HG02840 (cell line): ENCODE data around the gene PPP1R12B.
"Not testable (repeated sequence)": the region's sequence is repeated elsewhere in the genome, so short reads cannot be mapped to it uniquely, and the experiment has no call there.

Experiments used
- ATAC-seq: cut with Tn5 transposase; IDR thresholded peaks from one replicate; pipeline ENCODE4 v1.9.1; 2021; ENCODE audit warnings: mild to moderate bottlenecking, moderate library complexity, moderate number of reproducible peaks; ENCODE audit not compliant: unreplicated experiment, low FRiP score

PPP1R12B gene

GRCh38 chr1:202348005-202348508, 442 bp upstream of the PPP1R12B start:
- ATAC-seq = no peak

- ATAC-seq = no peak
Observed at GRCh38 chr1:202349206-202349928, 868 bp downstream of the PPP1R12B start.

GRCh38 chr1:202351725-202352124, 3.2 kb downstream of the PPP1R12B start:
- ATAC-seq = no peak

- ATAC-seq = not testable (repeated sequence)
Observed at GRCh38 chr1:202352583-202353197, 4.2 kb downstream of the PPP1R12B start.

- no peak for ATAC-seq
Observed at GRCh38 chr1:202355944-202356553, 7.5 kb downstream of the PPP1R12B start.

GRCh38 chr1:202357506-202357905, 9.0 kb downstream of the PPP1R12B start:
- ATAC-seq = no peak

- no peak for ATAC-seq
Observed at GRCh38 chr1:202361224-202361623, 12.7 kb downstream of the PPP1R12B start.

GRCh38 chr1:202361701-202362100, 13.2 kb downstream of the PPP1R12B start:
- no peak for ATAC-seq

GRCh38 chr1:202362212-202362611, 13.7 kb downstream of the PPP1R12B start:
- ATAC-seq = no peak

GRCh38 chr1:202365092-202365815, 16.8 kb downstream of the PPP1R12B start:
- no peak for ATAC-seq

GRCh38 chr1:202367271-202367670, 18.8 kb downstream of the PPP1R12B start:
- ATAC-seq = no peak

- not testable (repeated sequence) for ATAC-seq
Observed at GRCh38 chr1:202370906-202371305, 22.4 kb downstream of the PPP1R12B start.

GRCh38 chr1:202374099-202374498, 25.6 kb downstream of the PPP1R12B start:
- no peak for ATAC-seq

- not testable (repeated sequence) for ATAC-seq
Observed at GRCh38 chr1:202375175-202375574, 26.7 kb downstream of the PPP1R12B start.

GRCh38 chr1:202376247-202376646, 27.7 kb downstream of the PPP1R12B start:
- ATAC-seq = no peak

- ATAC-seq = not testable (repeated sequence)
Observed at GRCh38 chr1:202379884-202380529, 31.5 kb downstream of the PPP1R12B start.

- not testable (repeated sequence) for ATAC-seq
Observed at GRCh38 chr1:202380535-202380934, 32.0 kb downstream of the PPP1R12B start.

GRCh38 chr1:202381867-202382266, 33.4 kb downstream of the PPP1R12B start:
- not testable (repeated sequence) for ATAC-seq

GRCh38 chr1:202395831-202396230, 47.3 kb downstream of the PPP1R12B start:
- ATAC-seq = not testable (repeated sequence)

- ATAC-seq = no peak
Observed at GRCh38 chr1:202397256-202397655, 48.8 kb downstream of the PPP1R12B start.
